Fibroblast of skin of back (primary cell): Measurements from ENCODE around the gene IQCC.
A peak's percentile ranks its signal among the peaks of the same experiment; 100 is the strongest.

Experiments
- DNase-seq: peaks from one replicate; pipeline ENCODE4 v3.0.0-alpha.2; 2013

The IQCC gene

GRCh38 chr1:32195972-32196823 lies 9.3 kb upstream of the IQCC start:
- DNase-seq, result no peak

DNA sequence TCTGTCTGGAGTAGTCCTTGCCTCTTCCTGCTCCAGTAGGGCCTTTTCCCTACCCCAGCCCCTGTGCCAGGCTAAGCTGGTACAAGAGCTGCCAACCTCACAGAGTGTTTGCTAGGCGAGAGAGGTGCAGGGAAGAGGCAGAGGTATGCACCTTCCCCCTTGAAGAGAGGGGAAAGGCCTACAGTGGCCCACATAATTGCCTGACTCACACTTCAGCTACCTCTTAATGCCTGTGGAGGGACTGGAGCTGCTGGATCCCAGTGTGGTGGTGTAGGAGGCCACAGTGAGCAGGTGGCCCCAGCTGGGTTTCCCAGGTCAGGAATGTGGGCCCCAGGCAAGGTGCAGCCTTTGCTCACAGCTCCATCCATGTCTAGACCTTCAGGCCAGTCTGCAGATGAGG lies 8.4 kb upstream of the IQCC start:
- DNase-seq, result no peak

DNA sequence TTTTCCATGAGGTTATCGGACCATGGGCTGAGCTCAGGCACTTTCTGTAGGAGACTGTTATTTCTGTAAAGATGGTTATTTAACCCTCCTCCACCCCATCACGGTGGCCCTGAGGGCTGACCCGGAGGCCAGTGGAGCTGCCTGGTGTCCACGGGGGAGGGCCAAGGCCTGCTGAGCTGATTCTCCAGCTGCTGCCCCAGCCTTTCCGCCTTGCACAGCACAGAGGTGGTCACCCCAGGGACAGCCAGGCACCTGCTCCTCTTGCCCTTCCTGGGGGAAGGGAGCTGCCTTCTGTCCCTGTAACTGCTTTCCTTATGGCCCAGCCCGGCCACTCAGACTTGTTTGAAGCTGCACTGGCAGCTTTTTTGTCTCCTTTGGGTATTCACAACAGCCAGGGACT lies 7.6 kb upstream of the IQCC start:
- DNase-seq, result no peak

- DNase-seq, result no peak
Measured at GRCh38 chr1:32198237-32199042, 7.0 kb upstream of the IQCC start.

DNA sequence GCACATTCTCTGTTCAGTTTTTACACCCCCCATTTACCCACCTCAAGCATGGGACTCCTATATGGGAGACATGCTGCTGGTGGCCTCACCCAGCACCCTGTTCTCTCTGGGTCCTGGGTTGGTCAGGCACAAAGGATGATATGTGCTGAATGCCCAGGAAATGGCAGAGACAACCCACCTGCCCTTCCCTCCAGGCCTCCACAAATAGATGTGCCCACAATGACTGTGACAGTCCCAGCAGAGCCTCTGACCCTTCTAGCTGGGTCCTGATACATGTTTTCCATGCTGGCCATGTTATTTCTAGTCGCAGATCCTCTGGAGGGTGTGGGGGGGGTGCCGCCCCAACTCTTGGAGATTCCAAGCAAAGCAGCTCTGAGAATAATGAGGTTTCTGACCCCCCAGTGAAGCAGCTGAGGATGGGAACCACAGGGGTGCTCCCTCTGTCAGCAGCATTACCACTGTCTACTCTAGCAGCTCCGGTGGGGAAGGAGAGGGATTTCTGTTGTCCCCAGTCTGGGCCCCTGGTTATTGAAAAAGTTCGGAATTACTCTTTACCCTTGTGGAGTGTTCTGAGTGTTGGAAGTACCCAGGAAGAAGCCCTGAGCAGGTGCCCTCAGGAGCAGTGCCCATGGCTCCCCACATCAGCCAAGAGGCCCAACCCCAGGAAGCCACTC lies 6.3 kb upstream of the IQCC start:
- DNase-seq, result no peak

- DNase-seq, result no peak
Measured at GRCh38 chr1:32199717-32200072, 5.8 kb upstream of the IQCC start.

DNA sequence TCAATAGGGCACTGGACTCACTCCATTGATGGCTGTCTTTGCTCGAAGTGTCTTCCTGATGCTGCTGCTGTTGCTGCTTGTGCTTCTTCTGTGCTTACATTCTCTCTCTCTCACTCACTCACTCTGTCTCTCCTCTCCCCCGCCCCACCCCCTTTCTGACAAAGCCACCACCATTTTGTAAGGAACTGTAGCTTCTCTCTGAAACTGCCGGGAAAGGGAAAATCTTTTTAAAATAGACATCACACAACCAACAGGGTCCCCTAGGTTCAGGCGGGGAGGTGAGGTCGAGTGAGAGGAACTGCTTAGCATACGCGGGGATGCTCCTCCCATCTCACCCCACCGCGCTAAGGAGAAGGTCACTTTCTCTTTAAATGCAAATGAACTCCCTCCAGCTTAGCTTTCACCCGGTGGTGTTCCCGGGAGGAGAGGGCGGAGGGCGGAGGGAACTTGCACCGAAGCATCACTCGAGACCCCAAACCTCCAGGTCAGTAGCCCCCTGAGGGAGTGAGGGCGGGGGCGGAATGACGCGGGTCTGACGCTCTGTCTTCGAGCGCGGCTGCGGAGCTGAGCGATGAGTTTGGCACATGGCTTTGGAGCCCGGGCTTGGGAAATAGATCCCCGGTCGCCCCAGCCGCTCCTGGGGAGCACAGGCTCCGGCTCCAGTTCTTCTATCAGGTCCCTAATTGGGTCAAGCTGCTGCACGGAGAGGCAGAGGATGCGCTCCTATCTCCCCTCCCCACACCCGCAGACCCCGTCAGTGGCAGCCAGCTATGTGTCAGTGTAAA lies 5.1 kb upstream of the IQCC start, which contains the start of gene CCDC28B:
Gene CCDC28B (plus strand): TSS at position 370 of the 785 bp plus-strand sequence. CDS start 1,341 bp downstream, outside the sequence.
- DNase-seq, result peak; percentile 75

DNA sequence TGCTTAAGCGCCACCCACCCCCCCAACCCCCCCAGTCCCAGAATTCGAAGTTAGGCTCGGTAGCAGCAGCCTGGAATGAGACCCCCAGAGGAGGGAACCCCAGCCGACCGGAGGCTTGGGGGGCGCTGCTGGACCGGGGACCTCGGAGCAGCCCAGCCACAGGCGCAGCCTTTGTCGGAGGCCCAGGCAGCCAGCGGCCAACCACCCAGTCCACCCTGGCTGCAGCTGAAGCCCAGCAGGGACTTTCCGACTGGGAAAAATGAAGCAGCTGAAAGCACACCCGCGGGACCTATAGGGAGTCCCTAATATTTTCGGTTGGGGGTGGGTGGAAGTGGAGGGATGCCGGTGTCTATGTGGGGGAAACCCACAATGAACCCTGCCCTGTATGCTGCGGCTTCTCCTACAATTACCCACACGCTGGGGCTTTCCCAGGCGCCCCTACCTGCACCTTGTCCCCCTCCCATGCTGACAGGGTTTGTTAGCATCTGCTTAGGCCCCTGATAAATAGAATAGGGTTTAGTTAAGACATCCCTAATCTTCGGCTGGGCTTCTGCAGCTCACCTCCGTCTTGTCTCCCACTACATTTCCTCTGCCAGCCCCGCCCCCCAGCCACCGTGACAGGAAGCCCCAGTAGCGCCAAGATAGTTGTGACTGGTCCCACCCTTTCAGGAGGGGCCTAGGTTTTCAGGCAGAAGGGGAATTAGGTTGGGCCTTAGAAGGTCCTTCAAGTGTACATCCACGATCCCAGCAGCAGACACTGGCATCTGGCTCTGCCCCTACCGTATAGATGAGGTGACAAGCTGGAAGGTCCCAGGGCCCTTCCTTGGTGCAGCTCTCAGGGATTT lies 4.2 kb upstream of the IQCC start:
- peak; percentile 62 for DNase-seq

DNA sequence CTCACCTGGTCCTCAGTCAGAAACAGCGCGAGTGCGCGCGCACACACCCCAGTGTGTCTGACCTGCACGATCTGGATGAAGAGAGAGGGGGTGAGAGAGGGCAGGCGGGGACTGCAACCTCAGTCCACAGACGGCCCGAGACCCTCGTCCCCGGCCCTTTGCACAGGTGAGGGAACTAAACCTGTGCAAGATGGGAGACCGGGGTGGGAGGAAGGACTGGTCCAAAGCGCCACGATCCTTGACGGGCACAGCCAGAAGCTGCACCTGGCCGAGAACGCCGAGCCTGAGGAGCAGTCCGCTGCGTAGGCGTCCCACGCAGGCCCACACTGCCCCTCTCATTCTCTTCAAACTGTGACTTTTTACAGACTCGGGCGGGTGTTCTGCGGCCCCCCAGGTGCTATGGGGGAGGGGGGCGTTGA lies 519 bp upstream of the IQCC start:
- no peak for DNase-seq

DNA sequence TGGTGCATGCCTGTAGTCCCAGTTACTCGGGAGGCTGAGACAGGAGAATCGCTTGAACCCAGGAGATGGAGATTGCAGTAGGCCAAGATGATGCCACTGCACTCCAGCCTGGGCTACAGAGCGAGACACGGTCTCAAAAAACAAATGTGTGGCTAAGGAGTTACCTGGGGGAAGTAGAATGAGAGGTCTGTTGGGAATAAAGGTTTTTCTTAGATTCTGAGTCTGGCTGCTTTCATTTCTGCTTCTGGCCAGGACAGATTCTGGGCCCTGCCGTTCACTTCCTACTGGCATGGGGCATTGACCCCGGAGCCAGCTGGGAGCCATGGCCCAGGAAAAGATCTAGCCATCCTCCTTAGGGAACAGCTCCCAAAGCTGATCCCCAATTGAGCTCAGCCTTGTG lies 3.0 kb downstream of the IQCC start:
- no peak for DNase-seq

GRCh38 chr1:32208891-32209328 lies 3.4 kb downstream of the IQCC start, which contains the start of gene DCDC2B:
TSS of gene DCDC2B (plus strand) at chr1:32209089. CDS start at chr1:32209094, 5 bp downstream.
- peak; percentile 28 for DNase-seq

GRCh38 chr1:32215629-32216480 lies 10.4 kb downstream of the IQCC start:
- peak; percentile 70 for DNase-seq

GRCh38 chr1:32216566-32216965 lies 11.1 kb downstream of the IQCC start:
- DNase-seq, result no peak

- no peak for DNase-seq
Measured at GRCh38 chr1:32219022-32219421, 13.6 kb downstream of the IQCC start.

DNA sequence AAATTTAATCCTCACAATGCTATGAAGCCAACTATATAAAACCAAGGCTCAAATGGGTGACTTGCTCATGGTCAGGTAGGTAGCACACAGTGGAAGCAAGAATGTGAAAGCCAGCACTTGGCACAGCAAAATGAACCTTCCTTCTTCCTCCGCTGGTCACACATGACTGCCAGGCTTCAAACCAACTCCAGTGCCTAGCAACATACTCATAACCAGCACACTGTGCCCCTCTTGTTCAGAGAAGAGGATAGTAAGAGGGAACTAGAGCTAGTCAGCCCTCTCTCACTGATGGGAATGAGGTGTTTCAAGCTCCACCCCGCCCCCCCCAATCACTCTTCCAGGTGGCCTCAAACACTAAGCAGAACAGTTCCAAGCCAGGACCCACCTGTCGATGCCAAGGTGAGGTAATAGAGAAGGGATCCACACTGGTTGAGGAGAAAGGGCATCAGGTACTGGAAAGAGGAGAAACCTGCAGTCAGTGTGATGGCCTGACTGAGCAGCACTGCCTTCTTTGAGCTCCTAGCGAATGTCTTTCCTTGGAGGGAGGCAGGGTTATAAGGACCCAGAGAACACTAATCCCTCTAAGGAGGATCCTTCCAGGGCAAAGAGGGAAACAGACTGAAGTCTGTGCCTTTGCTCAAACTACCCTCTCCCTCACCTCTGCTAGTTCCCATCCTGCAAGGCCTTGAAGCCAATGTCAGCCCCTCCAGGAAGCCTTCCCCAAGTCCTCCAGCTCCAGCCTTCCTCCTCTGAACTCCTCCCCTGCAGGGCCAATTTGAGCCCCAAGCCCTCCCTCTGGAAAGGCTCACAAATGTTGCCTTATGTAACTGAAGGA lies 15.5 kb downstream of the IQCC start:
- no peak for DNase-seq

DNA sequence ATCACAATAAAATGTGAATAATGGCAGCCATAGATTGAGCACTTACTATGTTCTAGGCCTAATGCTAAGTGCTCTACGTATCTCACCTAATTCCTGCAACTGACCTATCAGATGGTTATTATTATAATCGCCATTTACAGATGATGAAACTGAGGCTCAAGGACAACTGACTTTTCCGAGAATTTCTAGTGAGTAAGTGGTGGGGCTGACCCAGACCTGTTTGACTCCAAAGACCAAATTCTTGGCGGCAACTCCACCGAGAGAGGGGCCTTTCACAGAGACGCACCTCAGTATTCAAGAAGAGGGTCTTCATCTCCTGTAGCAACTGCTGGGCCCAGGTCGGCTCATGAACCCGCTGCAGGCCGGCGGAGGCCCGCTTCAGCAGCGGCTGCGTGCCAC lies 16.1 kb downstream of the IQCC start:
- DNase-seq, result no peak

DNA sequence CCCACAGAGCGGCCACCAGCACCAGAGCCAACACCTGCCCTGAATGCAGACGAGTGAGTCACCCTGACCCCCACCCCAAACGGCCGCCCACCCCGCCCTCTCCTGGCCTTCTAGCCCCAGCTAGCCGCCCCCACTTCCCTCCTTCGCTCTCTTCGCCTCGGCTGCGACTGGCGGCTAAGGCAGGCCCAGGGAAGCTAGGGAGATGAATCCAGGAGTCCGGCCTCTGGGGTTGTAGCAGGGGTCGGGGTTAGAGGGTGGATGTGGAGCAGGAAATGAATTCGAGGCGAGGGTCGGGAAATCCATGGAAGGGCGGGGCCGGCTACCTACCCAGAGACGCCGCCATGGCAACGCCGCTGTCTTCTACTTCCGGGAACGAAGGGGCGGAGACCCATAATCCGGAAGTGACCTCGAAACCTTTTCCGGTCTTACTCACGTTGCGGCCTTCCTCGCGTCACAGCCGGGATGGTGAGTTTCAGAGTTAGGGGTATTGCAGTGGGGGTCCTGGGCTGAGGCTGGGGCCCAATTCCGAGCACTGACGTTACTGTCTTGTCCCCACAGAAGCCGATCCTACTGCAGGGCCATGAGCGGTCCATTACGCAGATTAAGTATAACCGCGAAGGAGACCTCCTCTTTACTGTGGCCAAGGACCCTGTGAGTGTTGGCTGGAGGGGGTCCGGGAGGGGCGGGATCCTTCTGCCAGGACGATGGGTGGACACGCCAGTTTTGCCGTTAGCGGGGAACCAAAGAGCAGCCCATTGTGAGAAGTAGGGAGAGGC lies 16.7 kb downstream of the IQCC start, which contains the start of the genes EIF3I and TMEM234:
Gene EIF3I (plus strand): TSS at position 428 of the 776 bp plus-strand sequence. CDS start 35 bp downstream, at position 463.
Gene TMEM234 (minus strand): TSS at position 374 of the 776 bp plus-strand sequence. CDS start 31 bp downstream, at position 343.
- DNase-seq, result peak; percentile 93

GRCh38 chr1:32223683-32224082 lies 18.2 kb downstream of the IQCC start:
- no peak for DNase-seq
